DMS79 treated with DMSO at 0.1 percent for 48 hours (cell line): ENCODE measurements around the gene USP34.
"Not testable (repeated sequence)": the region's sequence is repeated elsewhere in the genome, so short reads cannot be mapped to it uniquely, and the experiment has no call there.

Experiments
- DNase-seq: peaks from one replicate; lab custom pipeline; 2025; lab: John Stamatoyannopoulos, UW

USP34 gene

DNA sequence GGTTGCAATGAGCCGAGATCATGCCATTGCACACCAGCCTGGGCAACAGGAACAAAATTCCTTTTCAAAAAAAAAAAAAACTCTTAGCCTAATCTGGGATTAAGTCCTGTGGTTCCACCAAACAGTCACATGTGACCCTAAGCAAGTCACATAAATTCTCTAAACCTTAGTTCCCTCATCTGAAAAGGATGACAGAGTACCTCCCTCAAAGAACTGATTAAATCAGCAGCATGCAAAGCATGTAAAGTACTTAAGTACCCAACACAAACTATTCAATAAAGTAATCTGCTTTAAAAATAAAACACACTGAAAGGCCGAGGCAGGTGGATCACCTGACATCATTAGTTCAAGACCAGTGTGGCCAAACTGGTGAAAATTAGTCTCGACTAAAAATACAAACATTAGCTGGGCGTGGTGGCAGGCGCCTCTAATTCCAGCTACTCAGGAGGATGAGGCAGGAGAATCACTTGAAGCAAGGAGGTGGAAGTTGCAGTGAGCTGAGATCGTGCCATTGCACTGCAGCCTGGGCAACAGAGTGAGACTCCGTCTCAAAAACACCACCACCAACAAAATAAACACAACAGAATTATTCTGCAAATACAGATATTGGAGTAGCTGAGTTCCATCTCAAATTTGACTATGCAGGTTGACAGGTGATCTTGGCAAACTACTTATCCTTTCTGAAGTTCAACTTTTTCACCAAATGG is 7.0 kb downstream of the USP34 start:
- DNase-seq, result no peak

DNA sequence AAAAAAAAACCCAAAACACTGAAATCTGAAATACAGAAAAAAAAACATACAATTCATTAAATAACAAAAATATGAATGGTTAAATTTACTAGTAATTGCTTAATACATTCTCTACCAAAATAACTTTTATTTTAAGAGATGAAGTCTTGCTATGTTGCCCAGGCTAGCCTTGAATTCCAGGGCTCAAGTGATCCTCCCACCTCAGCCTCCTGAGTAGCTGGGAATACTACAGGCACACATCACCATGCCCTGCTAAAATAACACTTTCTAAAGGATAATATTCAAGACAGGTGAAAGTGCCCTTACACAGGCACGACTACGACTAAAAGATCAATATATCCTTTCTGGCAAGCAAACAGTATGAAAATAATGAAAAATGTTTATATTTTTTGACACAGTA is 9.5 kb downstream of the USP34 start:
- DNase-seq, result no peak

DNA sequence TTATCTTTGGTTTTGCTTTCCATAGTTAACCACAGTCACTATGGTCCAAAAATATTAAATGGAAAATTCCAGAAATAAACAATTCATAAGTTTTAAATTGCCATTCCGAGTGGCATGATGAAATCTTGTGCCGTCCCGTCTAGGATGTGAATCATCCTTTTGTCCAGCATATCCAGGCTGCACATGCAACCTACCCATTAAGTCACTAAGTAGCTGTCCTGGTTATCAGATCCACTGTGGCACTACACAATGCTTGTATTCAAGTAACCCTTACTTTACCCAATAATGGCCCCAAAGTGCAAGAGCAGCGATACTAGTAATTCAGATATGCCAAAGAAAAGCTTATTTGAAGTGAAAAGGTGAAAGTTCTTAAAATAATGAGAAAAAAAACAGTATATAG is 10.7 kb downstream of the USP34 start:
- DNase-seq, result no peak

DNA sequence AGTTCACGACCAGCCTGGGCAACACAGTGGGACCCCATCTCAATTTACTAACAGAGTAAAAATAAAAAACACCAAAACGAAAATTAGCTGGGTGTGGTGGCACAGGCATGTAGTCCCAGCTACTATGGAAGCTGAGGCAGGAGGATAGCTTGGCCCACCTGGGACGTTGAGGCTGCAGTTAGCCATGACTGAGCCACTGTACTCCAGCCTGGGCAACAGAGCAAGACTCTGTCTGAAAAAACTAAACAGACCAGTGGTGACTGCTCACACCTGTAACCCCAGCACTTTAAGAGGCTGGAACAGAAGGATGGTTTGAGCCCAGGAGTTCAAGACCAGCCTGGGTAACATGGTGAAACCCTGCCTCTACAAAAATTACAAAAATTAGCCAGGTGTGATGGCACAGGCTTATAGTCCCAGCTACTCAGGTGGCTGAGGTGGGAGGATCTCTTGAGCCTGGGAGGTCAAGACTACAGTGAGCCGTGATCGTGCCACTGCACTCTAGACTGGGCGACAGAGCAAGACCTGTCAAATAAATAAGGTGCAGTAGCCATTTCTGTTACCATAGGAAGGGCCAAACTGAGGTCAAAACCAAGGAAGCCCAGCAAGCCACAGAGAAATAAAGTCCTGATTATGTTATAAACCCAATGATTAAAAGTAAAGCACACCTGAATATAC is 14.0 kb downstream of the USP34 start:
- no peak for DNase-seq

DNA sequence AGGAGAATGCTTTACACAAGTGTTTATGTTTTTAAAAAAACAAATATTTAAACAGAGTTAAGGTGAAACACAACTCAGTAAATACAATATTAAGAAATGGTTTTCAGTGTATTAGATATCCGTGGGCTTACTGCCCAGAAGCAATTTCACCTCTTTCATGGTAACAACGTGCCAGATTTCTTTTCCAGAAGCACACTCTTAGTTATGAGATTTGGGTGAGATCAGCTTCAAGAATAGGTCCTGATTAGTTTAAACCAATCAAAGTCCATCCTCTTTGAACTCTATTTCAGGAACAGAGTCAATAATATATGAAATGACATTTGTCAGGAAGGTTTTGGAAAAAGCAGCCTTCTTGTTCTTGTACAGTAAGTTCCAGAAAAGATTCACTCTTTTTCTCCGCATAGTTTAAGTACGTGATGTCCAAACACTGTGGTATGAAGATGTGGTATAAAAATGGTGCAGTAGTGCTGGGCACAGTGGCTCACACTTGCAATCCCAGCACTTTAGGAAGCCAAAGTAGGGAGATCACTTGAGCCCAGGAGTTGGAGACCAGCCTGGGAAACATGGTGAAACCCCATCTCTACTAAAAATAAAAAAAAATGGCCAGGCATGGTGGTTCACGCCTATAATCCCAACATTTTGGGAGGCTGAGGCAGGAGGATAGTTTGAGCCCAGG is 14.7 kb downstream of the USP34 start:
- DNase-seq, result no peak

DNA sequence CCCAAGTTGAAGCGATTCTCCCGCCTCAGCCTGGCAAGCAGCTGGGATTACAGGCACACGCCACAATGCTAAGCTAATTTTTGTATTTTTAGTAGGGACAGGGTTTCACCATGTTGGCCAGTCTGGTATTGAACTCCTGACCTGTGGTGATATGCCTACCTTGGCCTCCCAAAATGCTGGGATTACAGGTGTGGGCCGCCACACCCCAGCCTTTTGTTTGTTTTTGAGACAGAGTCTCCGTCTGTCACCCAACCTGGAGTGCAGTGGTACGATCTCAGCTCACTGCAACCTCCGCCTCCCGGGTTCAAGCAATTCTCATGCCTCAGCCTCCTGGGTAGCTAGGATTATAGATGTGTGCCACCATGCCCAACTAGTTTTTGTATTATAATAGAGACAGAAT is 15.9 kb downstream of the USP34 start:
- DNase-seq, result not testable (repeated sequence)

DNA sequence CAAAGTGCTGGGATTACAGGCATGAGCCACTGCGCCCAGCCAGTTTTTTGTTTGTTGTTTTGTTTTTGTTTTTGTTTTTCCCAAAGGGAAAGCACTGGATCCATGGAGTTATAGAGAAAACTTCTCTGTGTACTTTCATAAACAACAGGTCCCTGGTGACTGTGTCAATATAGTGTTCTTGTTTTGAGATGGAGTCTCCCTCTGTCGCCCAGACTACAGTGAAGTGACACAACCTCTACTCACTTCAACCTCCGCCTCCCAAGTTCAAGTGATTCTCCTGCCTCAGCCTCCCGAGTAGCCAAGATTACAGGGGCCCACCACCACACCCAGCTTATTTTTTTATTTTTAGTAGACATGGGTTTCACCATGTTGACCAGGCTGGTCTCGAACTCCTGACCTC is 16.5 kb downstream of the USP34 start:
- DNase-seq, result no peak

DNA sequence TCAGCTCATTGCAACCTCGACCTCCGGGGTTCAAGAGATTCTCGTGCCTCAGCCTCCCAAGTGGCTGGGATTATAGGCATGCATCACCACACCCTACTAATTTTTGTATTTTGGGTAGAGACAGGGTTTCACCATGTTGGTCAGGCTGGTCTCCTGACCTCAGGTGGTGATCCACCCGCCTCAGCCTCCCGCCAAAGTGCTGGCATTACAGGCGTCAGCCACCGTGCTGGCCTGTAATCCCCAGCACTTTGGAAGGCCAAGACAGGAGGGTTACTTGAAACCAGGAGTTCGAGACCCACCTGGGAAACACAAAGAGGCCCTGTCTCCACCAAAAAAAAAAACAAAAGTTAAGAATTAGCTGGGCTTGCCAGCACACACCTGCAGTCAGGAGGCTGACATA is 18.5 kb downstream of the USP34 start:
- DNase-seq, result no peak

DNA sequence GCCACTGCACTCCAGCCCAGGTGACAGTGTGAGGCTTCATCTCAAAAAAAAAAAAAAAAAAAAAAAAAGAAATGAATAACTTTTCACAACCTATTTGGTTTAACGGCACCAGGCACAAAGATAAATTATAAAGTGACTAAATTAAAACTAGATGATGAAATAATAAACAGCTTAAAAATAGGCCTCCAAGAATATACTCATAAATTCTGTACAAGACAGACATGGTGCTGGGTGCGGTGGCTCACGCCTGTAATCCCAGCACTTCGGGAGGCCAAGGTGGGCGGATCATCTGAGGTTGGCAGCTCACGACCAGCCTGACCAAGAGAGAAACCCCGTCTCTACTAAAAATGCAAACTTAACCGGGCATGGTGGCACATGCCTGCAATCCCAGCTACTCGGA is 19.7 kb downstream of the USP34 start:
- DNase-seq, result no peak

DNA sequence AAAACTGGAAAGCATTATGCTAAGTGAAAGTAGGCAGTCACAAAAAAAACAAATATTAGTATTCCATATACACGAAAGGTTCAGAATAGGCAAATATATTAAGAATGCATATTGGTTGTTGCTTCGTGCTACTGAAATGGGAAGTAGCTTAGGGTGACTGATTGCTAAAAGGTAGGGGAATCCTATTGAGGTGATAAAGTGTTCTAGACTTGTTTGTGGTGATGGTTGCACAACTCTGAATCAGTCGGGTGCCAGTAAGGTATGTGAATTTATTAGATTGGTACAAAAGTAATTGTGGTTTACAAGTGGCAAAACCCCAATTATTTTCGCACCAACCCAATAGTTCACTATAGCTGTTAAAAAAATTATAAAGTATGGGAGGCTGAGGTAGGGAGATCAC is 20.7 kb downstream of the USP34 start:
- no peak for DNase-seq

DNA sequence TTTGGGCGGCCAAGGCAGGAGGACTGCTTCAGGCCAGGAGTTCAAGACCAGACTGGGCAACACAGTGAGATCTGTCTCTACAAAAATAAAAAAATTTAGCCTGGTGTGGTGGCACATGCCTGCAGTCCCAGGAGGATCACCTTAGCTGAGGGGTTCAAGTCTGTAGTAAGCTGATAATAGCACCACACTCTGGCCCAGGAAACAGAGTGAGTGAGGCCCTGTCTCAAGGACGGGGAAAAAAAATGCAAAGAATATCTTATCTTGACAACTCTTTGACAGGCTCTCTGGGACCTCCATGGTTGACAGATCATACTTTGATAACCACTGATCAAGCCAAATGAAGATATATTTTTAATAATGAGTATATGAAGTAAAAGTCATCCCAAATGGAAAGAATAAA is 22.7 kb downstream of the USP34 start:
- no peak for DNase-seq

DNA sequence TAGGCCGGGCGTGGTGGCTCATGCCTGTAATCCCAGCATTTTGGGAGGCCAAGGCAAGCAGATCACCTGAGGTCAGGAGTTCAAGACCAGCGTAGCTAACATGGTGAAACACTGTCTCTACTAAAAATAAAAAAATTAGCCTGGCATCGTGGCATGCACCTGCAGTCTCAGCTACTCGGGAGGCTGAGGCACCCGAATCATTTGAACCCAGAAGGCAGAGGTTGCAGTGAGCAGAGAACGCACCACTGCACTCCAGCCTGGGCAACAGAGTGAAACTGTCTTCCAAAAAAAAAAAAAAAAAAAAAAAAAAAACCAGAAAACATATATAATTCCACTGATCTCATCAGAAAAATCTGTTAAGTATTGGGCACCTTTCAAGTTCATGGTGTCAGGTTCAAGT is 23.9 kb downstream of the USP34 start:
- DNase-seq, result not testable (repeated sequence)

DNA sequence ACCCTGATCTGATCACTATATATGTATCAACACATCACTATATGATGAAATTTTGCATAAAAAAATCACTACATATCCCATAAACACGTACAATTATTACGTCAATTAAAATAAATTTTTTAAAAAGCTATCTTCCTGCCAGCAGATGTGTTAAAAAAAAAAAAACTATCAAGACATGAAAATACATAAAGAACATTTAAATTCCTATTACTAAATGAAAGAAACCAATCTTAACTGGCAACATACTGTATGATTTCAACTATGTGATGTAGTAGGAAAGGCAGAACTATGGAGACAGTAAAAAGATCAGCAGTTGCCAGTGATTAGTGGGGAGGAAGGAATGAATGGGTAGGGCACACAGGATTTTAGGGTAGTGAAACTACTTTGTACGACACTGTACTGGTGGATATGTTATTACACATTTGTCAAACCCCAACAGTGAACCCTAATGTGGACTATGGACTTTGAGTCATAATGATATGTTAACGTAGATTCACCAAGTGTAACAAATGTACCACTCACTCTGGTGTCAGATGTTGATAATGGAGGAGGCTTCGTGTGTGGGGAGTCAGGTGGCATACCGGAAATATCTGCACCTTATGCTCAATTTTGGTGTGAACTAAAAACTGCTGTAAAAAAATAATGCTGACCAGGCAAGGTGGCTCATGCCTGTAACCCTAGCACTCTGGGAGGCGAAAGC is 27.4 kb downstream of the USP34 start:
- DNase-seq, result no peak

DNA sequence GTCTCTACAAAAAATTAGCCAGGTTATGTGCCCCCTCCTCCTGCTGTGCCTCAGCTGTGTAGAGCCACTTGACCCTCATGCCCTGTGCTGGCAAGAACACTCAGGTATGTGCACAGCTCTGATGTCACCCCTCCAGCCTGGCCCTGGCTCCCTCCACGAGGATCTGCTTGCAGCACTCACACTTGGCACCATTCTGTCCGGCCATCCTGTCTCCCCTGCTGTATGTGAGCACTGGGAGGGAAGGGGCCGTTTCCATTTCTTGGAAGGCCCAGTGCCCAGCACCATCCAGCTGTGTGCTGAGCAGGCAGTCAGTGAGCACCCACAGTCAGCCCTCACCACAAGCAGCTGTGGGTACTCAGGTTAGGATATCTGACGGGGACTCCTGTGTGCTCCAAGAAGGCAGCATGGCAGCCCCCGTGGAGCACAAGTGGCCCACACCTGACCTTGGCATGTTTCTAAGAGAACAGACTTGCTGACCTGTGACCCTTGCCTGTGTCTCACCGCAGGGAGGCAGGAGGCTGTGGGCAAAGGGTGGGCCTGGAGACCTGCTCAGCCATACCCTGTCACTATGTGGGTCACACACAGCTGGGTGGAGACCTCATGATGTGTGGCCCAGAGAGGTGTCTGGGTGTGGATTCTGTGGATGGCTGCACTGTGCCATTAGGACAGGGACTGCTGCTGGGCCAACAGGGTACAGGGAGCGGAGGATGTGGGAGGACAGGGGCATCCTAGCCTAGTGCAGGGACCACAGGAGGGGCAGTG is 31.5 kb downstream of the USP34 start:
- DNase-seq, result peak; percentile 10

DNA sequence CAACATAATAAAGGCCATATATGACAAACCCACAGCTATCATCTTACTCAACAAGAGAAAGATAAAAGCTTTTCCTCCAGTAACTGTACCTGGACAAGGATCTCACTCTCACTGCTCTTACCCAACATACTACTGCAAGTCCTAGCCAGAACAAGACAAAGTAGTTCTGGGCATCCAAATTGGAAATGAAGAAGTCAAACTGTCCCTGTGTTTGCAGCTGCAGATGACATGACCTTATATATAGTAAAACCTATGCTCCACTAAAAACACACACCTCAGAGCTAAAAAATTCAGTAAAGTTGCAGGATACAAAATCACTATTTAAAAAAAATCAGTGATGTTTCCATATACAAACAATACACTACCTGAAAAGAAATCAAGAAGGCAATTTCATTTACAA is 32.2 kb downstream of the USP34 start:
- no peak for DNase-seq

DNA sequence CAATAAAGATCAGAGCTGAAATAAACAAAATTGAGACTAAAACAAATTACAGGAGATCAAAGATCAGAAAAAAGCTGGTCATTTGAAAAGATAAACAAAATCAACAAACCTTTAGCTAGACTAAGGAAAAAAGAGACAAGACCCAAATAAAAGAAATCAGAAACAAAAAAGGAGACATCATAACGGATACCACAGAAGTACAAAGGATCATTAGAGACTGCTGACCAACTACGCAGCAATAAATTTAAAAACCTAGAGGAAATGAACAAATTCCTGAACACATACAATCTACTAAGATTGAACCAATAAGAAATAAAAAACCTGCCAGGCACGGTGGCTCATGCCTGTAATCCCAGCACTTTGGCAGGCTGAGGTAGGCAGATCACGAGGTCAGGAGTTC is 33.7 kb downstream of the USP34 start:
- DNase-seq, result no peak

DNA sequence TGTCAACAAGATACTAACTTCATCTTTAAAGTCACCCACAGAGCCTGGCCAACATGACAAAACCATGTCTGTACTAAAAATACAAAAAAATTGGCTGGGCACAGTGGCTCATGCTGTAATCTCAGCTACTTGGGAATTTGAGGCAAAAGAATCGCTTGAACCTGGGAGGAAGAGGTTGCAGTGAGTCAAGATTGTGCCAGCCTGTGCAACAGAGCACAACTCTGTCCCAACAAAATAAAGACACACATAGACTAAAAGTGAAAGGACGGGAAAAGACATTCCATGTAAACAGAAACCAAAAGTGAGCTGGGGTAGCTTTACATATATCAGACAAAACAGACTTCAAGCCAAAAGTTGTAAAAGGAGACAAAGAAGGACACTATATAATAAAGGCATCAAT is 34.8 kb downstream of the USP34 start:
- no peak for DNase-seq

DNA sequence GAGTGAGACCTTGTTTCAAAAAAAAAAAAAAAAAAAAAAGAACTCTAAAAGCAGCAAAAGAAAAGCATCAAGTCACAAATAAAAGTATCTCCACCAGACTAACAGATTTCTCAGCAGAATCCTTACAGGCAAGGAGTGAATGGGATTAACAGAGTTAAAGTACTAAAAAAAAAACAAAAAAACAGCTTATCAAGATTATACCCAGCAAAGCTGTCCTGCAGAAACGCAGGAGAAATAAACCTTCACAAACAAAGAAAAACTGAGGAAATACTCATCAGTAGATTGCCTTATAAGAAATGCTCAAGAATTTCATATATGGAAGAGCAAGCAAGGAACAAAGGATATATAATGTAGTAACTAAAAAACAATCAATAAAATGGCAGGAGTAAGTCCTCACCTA is 35.6 kb downstream of the USP34 start:
- DNase-seq, result no peak

DNA sequence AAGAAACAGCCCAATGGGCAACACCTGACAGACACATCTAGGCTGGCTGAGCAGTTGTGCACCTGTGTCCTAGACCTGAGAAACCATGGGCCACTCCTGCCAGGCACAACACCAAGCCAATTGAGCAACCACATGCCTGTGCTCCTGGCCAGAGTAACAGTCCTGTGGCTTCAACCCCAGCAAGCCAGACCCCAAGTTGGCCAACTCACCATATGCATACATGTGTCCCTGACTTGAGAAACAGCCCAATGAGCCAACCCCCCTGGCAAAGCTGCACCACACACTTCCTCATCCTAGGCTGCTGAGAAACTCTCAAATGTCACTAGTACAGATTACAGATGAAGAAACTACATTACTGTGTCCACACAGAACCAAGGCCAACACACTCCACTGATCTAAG is 36.6 kb downstream of the USP34 start:
- DNase-seq, result no peak

DNA sequence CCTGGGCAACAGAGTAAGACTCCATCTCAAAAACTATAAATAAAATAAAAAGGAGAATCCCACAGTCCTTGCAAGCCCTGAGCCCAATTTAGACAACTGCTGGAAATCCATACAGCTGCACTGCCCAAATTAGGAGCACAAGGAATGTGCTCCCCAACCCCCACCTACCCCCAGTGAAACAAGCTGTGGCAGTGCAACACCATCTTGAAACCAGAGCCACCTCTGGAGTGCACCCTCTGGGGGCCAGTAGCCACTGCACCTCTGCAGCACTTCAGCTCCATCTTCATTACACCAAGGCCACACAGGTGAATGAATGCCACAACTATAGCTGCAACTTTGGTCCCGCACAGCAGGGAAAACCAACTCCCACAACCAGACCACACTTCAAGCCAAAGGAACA is 37.3 kb downstream of the USP34 start:
- no peak for DNase-seq

DNA sequence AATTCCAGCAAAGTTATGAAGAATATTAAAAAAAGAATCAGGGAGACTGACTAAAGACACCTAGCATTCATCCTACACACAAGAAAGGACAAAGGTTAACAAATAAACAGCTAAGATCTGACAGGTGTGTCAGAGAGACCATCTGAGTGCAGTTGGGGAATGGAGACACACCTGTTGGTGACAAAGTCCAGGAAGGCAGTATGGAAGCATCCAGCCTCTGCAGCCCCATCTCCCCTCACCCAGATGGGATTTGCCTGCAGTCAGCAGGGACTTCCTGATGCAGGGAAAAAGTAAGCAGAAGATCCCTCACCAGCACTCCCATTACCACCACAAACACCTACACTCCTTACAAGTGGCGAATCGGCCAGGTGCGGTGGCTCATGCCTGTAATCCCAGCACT is 37.9 kb downstream of the USP34 start:
- DNase-seq, result no peak

DNA sequence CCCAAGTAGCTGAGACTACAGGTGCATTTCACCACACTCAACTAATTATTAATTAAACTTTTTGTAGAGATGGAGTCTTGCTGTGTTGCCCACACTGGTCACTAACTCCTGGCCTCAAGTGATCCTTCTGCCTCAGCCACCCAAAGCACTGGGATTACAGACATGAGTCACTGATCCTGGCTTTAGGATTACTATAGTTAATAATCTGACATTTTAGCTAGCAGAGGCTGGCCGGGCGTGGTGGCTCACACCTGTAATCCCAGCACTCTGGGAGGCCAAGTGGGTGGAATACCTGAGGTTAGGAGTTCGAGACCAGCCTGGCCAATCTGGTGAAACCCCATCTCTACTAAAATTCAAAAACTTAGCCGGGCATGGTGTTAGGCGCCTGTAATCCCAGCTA is 39.5 kb downstream of the USP34 start:
- DNase-seq, result no peak
